Measurements from ENCODE around the gene HNRNPU. TPM values are rescaled to one million over a fixed set of nuclear protein-coding genes. Genes with fewer than 3 reads are reported as not detected.

The HNRNPU gene
- total and polyA plus RNA-seq, 2 of the 13 experiments (the other 11 are each of a cell fraction or from before 2014, with no cell fraction given): 101 to 508 TPM

GRCh38 chr1:244864253-244865027, at the start of gene HNRNPU (continued):
- peak; percentile 15; the same call in 1 of the 2 replicates for TF ChIP-seq ZNF609 (CRISPR knock-in tag; IDR thresholded peaks at IDR 0.05; ENCODE audit: borderline replicate concordance)
- 0 out of 2 replicates have a peak, but pooled peaks have one; percentile 43 for TF ChIP-seq FOXO4 (CRISPR knock-in tag; conservative IDR thresholded peaks at IDR 0.05)
- peak; percentile 65; the same call in 1 of the 2 replicates for TF ChIP-seq AKAP8 (CRISPR knock-in tag; IDR thresholded peaks at IDR 0.05)
- TF ChIP-seq DNMT1 (CRISPR knock-in tag; IDR thresholded peaks at IDR 0.05): no peak
- peak; percentile 82 for TF ChIP-seq ELF3 (CRISPR knock-in tag; IDR thresholded peaks at IDR 0.05)
- no peak for TF ChIP-seq ZKSCAN1 (IDR thresholded peaks at IDR 0.05; ENCODE audit: low read length)
- no peak for TF ChIP-seq TCF12 (IDR thresholded peaks at IDR 0.05)
- no peak; the same call in 1 of the 2 replicates for TF ChIP-seq TCF12 (CRISPR knock-in tag; IDR thresholded peaks at IDR 0.05)
- peak; percentile 88 for TF ChIP-seq KMT2A (CRISPR knock-in tag; IDR thresholded peaks at IDR 0.05)
- TF ChIP-seq BRCA1 (CRISPR knock-in tag; IDR thresholded peaks at IDR 0.05): peak; percentile 69; the same call in 1 of the 2 replicates
- 0 out of 2 replicates have a peak, but pooled peaks have one; percentile 56 for TF ChIP-seq ZBTB39 (CRISPR knock-in tag; IDR thresholded peaks at IDR 0.05)
- TF ChIP-seq ADNP (CRISPR knock-in tag; IDR thresholded peaks at IDR 0.05): no peak
- peak; percentile 10; the same call in 1 of the 2 replicates for TF ChIP-seq BRF2 (CRISPR knock-in tag; IDR thresholded peaks at IDR 0.05)
- peak; percentile 12; the same call in 1 of the 2 replicates for TF ChIP-seq JUN (CRISPR knock-in tag; IDR thresholded peaks at IDR 0.05)
- peak; percentile 84 for TF ChIP-seq ZNF687 (CRISPR knock-in tag; IDR thresholded peaks at IDR 0.05)

All from HepG2 (cell line).